Tibial artery (tissue), 4 donors: Measurements from ENCODE around the gene OR1L8.
"Not testable (repeated sequence)": the region's sequence is repeated elsewhere in the genome, so short reads cannot be mapped to it uniquely, and the experiment has no call there.

Source experiments
- DNase-seq, 2 donors: peaks; one replicate each; pipeline ENCODE4 v3.0.0-alpha.2; 2019
- H3K27ac ChIP-seq, 2 donors: fragments of 200-600 bp; sonication (generic) in 1 of 2; 1 replicate in 1 of 2; 2 replicates in 1 of 2; pipeline ENCODE4 v1.5.1; 2018 to 2019; ENCODE audit warnings: mild to moderate bottlenecking in 1 of 2
- H3K27me3 ChIP-seq, 2 donors: fragments of 200-600 bp; sonication (generic) in 1 of 2; one replicate each; pipeline versions ENCODE4 v1.5.1 to v1.6.0; 2016 to 2019
- H3K36me3 ChIP-seq, 3 donors: fragments of 200-600 bp; sonication (generic) in 2 of 3; one replicate each; pipeline ENCODE4 v1.5.1; 2016 to 2019; ENCODE audit warnings: mild to moderate bottlenecking in 2 of 3
- H3K4me1 ChIP-seq, 4 donors: fragments of 200-600 bp; sonication (generic) in 2 of 4; 1 replicate in 3 of 4; 2 replicates in 1 of 4; pipeline ENCODE4 v1.5.1; 2016 to 2019
- H3K4me3 ChIP-seq, 2 donors: fragments of 200-600 bp; sonication (generic) in 1 of 2; 1 replicate in 1 of 2; 2 replicates in 1 of 2; pipeline ENCODE4 v1.5.1; 2018 to 2019; ENCODE audit warnings: mild to moderate bottlenecking in 2 of 2
- H3K9me3 ChIP-seq, 3 donors: fragments of 200-600 bp; sonication (generic) in 1 of 3; one replicate each; pipeline ENCODE4 v1.5.1; 2016 to 2019
- CTCF ChIP-seq, 2 experiments: fragments of 200-600 bp in 1 of 2; fragments of 450-650 bp in 1 of 2; IDR thresholded peaks; one replicate each; pipeline ENCODE4 v1.5.1; 2017 to 2019; ENCODE audit warnings: antibody characterized with exemption in 2 of 2, mild to moderate bottlenecking in 1 of 2, moderate library complexity in 1 of 2
- intact Hi-C: fragments of 100-400 bp; cut with DNase I; formaldehyde crosslinking; loops from one replicate; pipeline ENCODE4 v1.15.0; 2023; ENCODE audit warnings: low total_unique reads

OR1L8 gene

GRCh38 chr9:122583284-122583683 lies at the start of gene OR1L8:
OR1L8 (minus strand) TSS chr9:122583384; CDS start chr9:122568477, 14,907 bp downstream.
- H3K27me3 ChIP-seq, H3K36me3 ChIP-seq, intact Hi-C loops: not testable (repeated sequence)

GRCh38 chr9:122619996-122620395 lies 36.8 kb upstream of the OR1L8 start:
- intact Hi-C loops, result no loop called here

More at GRCh38 chr9:122583284-122583683, at the start of gene OR1L8:
- not testable (repeated sequence) for DNase-seq, H3K9me3 ChIP-seq, H3K4me3 ChIP-seq, H3K27ac ChIP-seq, H3K4me1 ChIP-seq

GRCh38 chr9:122614362-122614761 lies 31.2 kb upstream of the OR1L8 start, which contains the start of gene OR1Q1:
OR1Q1 (plus strand) TSS chr9:122614738; CDS start chr9:122614738, 0 bp downstream.
- Histone ChIP-seq H3K4me3 (no peak within 1 kb of the TSS), H3K27me3 (no peaks in the 10 kb centered on the region), H3K4me1 (no peaks in the 10 kb centered on the region), H3K9me3 (no peaks in the 10 kb centered on the region), H3K27ac (no peak within 1 kb of the TSS), H3K36me3 (no peaks in the 10 kb centered on the region)
- no peak for TF ChIP-seq CTCF (IDR thresholded peaks at IDR 0.05)
- no peak for DNase-seq
- intact Hi-C loops, result no loop called here

More at GRCh38 chr9:122619996-122620395, 36.8 kb upstream of the OR1L8 start:
- Histone ChIP-seq H3K27ac (no peak overlapping the region), H3K4me3 (no peak overlapping the region), H3K36me3 (no peaks in the 10 kb centered on the region), H3K4me1 (no peaks in the 10 kb centered on the region), H3K27me3 (no peaks in the 10 kb centered on the region), H3K9me3 (peaks cover 0 to 6% (median 0%) of the 10 kb centered on the region in 3 donors)
- no peak for TF ChIP-seq CTCF (IDR thresholded peaks at IDR 0.05)
- DNase-seq, result no peak

- Histone ChIP-seq H3K27me3 (no peaks in the 10 kb centered on the region), H3K4me1 (no peaks in the 10 kb centered on the region), H3K9me3 (no peaks in the 10 kb centered on the region), H3K36me3 (no peaks in the 10 kb centered on the region), H3K4me3 (no peak overlapping the region), H3K27ac (no peak overlapping the region)
- DNase-seq, result no peak
- no peak for TF ChIP-seq CTCF (IDR thresholded peaks at IDR 0.05)
- intact Hi-C loops, result no loop called here
Measured at GRCh38 chr9:122609804-122610203, 26.6 kb upstream of the OR1L8 start.

- DNase-seq, result no peak
- Histone ChIP-seq H3K36me3 (no peaks in the 10 kb centered on the region), H3K4me3 (no peak overlapping the region), H3K4me1 (no peaks in the 10 kb centered on the region), H3K27ac (no peak overlapping the region), H3K9me3 (peaks cover 0 to 2% (median 0%) of the 10 kb centered on the region in 3 donors), H3K27me3 (no peaks in the 10 kb centered on the region)
- no peak for TF ChIP-seq CTCF (IDR thresholded peaks at IDR 0.05)
- intact Hi-C loops, result no loop called here
Measured at GRCh38 chr9:122606587-122606986, 23.4 kb upstream of the OR1L8 start.

- no peaks in the 10 kb centered on the region for H3K4me1 ChIP-seq
- TF ChIP-seq CTCF (IDR thresholded peaks at IDR 0.05), result no peak
- intact Hi-C loops, result no loop called here
- no peak overlapping the region for H3K27ac ChIP-seq
- H3K27me3 ChIP-seq, result no peaks in the 10 kb centered on the region
- H3K9me3 ChIP-seq, result peaks cover 0 to 6% (median 2%) of the 10 kb centered on the region in 3 donors
- DNase-seq, result no peak
- H3K36me3 ChIP-seq, result no peaks in the 10 kb centered on the region
- H3K4me3 ChIP-seq, result no peak overlapping the region
Measured at GRCh38 chr9:122605691-122606090, 22.5 kb upstream of the OR1L8 start.
